Stimulated activated CD8-positive, alpha-beta memory T cell treated with anti-CD3 and anti-CD28 coated beads, Interleukin-12 subunit alpha, Interleukin-12 subunit beta, amount 100 ng/mL, for 4 hours (primary cell): Measurements from ENCODE around the gene RBBP5.

Experiments used
- DNase-seq: peaks from one replicate; pipeline ENCODE4 v3.0.0-alpha.2; 2020; ENCODE audit warnings: low read depth

RBBP5 gene

DNA sequence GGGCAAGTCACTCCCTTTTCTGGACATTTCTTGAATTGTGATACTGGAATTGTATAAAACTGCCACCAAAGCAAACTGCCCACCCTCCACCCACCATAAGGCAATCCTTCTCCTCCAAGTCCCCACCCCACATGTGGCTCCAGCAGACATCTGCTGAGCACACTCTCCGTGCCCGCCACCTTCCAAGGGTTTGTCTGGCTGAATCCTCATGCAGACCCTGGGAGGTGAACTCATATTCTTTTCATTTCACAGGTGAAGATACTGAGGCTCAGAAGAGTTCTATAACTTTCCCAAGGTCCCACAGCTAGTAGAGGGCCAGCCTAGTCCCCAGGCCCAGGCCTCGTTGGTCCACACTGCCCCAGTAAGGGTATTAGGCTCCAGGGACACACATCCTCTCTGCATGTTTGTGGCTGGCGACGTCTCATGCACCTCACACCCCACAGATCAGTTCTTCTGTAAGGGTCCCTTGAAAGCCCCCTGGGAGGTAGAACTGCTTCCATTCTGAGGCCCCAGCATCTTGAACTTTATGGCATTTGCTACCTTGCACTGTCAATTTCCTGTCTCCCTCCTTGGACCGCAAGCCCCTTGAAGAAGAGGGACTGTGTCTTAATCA lies 64.7 kb downstream of the RBBP5 start:
- no peak for DNase-seq

DNA sequence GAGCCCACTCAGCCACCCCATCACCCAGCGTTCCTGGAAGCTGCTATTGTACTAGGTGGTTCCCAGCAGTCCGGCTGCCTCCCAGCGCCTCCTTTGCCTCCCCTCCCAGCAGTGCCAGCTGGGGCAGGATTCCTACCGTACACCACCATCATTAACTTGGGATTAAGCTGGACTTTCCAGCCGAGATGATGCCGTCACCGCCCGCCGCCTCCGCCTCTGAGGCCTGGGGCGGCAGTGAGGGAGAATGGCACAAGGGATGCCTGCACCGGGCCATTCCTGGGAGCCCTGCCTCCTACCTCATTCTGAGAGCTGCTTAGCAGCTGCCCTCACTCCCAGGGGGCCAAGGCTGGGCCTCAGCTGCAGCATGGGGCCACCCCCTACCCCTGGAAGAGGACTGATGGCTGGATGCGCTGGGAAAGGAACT lies 65.6 kb downstream of the RBBP5 start:
- no peak for DNase-seq

DNA sequence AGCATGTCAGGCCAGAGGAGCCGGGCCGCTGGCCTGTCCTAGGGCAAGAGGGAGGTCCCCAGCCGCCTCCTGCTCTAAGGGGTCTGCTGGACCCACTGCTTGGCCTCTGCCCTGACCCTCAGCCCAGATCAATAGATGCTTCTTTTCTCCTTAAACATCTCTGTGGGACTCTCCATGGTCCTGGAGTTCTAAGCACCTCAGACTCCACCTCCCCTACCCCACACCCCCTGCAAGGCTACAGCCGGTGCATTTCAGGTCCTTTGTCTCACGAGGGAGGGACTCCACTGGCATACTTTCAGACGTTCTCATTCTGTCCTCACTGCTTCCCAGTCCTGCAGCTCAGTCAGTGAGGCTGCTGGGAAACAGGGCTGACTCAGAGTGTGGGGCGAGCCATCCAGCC lies 67.8 kb downstream of the RBBP5 start:
- no peak for DNase-seq

DNA sequence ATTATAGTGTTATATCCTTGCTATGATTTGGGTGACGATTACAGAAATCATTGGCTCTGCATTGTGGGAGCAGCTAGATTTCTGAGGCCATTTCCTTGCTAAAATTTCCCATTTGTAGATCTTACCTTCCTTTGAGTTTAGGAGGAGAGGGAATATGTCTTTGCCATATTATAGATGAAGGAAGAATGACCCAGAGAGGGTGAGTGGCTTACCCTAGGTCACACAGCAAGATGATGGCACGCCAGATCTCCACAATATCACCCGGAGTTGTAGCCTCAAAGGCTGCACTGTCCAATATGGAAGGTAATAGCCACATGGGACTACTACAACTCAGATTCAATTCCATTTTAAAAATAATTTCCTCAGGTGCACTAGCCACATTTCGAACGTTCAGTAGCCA lies 68.5 kb downstream of the RBBP5 start:
- no peak for DNase-seq

DNA sequence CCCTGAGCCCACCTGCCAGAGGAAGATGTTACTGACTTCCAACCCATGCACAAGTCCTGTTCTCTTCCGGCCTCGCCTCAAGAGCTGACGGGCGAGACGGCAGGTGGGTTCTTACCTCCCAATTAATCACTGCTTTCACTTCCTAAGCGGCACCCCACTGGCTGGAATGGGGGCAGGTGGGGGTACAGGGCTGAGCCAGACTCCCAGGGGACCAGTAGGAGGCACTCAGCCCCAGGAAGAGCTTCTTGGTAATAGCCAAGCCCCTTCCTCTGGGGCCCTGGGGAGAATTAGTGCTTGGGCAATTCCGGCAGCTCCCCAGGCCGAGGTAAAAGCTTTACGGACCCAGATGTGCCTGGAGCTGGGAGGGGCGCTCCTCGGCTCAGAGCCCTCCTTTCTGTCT lies 69.1 kb downstream of the RBBP5 start:
- DNase-seq = no peak

DNA sequence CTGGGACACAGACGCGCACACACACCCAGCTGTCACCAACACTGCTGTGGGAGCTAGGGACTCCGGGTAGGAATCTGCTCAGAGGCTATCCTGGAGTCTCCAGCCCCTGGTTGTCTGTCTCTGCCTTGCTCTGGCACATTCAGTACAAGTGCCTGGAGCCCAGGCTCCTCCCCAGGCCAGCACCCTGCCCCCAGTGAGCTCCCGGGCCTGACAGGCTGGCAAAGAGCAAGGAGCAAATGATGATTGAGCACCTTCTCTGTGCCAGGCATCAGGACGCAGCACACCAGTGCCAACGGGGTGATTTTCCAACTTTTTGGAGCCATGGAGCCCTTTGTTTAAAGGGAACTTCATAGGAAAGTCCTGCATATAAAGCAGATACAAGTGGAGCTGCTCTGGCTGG lies 72.3 kb downstream of the RBBP5 start:
- no peak for DNase-seq

DNA sequence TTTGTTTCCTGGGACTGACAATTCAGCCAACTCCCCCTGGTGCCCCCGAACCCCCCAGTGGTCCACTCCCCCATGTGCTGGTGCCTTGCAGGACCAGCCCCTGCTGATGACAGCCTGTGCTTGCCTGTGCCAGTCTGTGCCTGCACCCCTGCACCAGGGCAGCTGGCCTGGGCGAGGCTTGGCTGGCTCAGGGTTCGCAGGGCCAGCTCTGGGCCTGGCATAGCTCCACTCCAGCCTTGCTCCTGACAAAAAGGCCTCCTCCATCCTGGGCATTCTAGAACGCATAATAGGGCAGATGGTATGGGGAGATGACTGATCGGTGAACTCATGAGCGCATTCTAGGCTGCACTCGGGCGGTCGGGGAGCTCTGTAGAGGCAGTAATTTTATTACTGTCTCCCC lies 73.4 kb downstream of the RBBP5 start:
- no peak for DNase-seq

DNA sequence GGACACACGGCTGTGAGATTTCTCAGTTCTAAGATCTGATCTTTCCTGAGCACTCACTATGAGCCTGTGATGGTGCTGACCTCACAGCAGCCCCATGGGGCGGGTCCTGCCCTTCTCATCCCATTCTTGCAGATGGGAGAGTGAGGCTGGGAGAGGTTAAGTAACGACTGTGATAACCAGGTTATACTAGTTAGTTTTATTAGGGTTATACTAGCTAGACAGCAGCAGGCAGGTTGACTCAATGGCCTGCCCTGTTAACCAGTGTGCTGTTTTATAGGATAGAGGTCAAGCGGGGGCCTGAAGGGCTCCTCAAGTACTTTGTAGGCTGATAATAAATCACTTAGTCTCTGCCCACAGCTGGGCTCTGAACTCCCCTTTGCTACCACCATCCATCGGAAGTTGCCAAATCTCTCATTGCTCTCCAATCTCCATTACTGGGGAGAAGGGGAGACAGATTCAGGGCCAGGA lies 74.0 kb downstream of the RBBP5 start:
- no peak for DNase-seq

DNA sequence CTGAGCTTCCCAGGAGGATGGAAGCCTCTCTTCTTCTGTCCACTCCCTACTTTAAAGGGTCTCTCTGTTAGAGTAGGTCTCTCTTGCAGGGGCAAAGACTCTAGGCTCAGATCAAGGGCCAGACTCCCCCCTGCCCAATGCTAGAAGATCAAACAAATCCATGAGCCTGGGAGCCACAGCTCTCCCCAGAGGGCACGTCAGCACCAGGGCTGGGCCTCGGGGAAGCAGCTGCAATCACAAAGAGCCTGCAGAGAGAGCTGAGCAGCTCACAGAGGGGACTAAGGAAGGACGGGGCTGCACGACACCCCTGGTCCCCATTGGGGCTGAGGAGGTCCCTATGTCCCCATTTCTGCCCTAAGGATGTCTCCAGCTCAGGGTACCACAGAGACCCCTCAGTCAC lies 74.9 kb downstream of the RBBP5 start:
- DNase-seq = no peak

DNA sequence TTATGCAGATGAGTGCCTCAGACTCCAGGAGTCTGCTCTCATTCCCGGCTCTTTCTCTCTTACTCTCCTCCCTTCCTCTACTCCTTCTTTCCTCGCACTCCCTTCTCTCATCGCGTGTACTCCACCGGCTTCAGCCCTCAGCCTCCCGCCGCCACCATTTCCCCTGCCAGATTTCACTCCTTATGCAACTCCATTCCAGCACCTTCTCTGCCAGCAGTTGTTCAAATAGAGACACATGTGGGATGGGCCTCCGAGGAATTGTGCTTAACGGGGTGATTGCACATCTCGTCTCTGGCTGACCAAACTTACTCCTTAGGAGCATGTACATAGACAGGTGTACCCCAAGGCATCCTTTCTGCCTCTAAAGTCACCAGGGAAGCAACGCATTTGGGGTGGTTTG lies 76.6 kb downstream of the RBBP5 start:
- DNase-seq = no peak

DNA sequence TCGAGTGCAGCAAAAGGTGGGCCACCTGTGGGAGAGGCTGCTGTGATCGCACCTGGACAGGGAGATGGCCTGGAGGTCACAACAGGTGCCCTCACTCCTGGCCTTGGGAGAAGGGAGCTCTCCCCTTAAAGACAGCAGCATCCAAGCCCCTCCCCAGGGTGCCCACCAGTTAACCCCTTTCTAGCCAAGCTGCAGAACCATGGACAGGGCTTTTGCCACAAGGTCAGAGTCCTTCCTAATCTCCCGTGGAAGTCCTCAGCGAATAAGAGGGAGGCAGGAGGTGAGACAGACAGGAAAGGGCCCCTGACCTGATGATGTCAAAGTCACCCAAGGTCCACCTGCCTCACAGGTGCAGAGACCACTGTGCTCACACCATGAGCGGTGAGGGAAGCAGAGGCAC lies 77.0 kb downstream of the RBBP5 start:
- DNase-seq = no peak

DNA sequence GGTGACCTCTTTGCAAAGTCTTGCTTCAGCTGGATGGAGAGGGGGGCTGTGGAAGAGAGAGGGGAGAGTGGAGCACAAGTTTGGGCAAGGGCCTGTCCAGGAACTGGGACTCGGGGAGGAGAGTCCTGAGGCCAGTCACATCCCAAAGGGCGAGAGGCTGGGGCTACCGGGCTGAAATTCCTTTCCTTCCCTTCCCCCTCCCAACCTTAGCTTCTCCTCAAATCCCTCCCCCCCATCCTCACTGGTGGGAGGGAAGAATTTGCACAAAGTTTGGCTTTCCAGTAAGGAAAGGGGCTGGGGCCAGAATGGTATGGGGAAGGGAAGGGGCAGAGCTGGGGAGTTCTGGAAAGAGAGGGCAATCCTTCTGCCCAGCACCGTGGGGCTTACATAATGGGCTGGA lies 77.9 kb downstream of the RBBP5 start:
- DNase-seq = no peak

DNA sequence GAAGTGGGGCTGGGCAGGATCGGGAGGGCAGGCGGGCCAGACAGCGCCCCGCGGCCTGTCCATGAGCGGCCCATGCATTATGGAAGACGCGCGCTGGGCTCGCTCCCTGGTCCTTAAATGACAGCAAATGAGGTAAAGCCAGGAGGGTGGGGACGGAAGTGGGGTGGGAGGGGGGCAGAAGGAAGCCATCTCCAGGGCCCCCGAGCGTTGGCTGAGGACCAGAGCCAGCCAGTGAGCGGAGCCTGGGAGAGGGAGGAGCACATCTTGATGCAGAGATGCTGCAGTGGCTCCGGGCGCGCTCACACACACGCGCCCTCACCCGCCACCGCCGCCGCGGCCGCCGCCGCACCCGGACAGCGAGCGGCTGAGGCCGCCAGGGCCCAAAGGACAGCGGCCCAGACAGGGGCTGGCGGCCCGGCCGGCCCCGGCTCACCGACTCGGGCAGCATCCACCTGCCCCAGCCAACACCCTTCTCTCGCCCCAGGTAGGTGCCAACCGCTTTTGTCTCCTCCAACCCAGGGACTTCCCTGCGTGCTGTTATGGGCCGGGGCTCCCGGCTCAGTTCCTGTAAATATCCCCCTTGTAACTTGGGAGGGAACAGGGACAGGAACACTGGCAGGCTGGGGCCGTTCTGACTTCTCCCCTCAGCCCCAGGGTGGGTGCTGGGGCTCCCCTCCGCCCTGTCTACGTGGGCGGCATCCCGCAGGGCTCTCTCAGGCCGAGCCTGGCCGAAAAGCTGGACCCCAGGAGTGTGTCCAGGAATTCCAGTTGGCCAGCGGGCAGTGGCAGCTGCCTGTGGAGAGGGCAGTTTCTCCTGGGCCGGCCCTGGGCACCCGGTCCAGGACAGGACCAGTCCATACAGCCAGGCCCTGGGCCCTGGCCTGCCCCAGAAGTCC lies 78.6 kb downstream of the RBBP5 start, which contains the start of gene CNTN2:
CNTN2 (plus strand) TSS at position 302 of the 896 bp plus-strand sequence. CDS start 9,974 bp downstream, outside the sequence.
- DNase-seq = no peak

DNA sequence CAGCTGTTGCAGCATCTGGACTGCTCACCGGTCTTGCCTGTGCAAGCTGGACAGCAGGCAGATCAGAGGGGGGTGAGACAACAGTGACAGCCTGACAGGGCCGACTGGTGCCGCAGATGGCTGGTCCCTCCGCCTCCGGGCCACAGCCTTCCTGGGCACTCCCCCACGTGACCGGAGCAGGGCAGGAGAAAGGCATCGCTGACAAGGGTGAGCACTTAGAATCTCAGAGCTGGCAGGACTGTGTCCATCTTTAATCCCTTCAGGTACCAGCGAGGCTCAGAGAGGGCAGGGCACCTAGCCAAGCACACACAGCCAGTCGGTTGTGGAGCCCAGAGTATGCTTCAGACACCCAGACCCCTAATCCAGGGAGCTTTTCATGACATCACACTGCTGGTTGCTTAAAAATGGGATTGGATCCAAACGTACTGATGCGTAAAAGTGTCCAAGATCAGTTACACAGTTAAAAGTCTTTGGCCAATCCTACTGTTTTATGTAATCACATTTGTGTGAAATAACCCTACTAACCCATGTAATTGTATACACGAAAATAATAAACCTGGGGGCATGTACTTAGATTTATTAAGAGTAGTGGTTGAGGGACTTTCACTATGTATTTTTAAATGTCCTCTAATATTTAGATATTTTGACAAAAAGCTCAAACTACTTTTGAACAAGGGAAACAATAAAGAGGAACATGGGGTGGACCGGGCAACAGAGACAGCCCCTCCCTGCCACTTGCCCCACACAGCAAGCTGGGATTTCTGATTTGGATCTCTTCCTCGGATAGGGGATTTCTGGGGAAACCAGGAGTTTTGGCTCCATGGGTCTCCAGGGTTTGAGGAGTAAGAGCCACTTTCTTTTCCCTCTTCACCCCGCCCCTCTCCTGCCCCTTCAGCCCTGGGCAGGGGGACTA lies 79.5 kb downstream of the RBBP5 start:
- DNase-seq = no peak

DNA sequence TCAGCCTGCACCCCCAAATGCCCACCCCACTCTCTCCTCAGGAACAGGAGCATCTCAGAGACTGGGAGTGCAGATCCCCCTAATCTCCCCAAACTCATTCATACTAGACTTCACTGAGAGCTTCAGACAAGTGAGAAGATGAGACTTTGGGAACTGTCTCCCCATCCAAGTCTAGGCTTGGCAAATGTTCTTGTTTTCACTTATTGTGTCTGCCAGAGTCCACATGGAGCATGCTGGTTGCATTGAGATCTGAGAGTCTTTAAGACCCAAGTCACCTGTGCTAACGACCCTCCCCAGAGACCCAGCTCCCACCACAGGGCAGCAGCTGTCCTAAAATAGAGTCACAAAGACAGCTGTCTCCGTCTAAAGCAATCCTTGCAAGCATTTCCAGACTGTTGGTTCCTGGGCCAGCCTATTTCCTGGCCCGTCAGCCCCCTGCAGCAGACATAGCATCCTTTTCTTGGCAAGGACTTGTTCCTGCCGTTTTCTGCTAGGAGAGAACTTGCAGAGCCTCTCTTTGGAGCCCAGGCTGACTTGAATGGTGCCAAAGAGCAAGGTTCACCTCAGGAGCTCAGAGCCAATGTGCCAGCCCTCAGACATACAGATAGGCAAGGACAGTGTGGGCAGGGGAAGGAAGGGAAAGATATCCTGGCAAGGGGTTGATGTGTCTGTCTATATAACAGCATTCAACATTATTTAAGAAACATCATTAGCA lies 80.6 kb downstream of the RBBP5 start:
- DNase-seq = no peak

DNA sequence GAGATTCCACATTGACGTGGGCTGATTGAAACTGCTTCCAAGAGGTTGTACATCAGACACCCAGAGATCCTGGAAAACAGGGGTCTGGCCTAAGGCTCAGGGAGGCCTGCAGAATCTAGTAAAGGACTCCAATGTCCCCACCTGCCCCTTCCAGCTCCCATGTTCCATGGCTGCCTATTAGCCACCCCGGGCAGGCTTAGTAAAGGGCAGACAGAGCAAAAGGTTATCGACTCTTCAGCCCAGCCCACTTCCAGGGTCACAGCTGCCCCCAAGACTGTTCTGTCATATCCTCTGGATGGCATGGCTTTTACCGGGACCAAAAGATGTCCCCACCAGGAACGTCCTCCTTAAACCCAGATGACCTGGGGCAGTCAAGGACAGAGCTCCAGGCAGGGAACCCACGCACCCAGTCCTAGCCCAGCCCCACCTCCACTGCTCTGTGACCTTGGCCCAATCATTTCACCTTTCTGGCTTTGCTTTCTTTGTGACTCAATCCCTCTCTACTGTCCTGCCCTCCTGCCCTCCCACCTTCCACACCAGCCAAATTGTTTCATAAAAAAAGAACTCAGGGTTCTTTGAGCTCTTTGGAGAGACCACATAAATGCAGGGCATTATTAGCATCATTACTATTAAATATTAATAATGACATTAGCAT lies 83.5 kb downstream of the RBBP5 start:
- no peak for DNase-seq

DNA sequence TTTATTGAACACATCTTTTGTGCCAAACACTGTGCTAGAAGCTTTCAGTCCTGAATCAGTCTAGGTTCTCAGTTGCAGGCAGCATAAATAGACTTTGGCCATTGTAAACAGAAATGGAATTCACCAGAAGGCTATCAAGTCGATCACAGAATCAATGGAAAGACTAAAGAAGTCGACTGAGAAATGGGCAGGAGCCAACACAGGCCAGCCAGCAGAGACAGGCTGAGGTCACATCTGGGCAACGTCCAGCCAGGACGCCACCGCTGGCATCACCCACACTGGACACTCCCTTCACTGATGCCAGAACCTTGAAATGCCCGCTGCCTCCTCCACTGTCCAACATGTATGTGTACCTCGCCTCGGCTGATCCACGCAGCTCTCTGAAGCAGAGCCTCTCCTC lies 84.2 kb downstream of the RBBP5 start:
- DNase-seq = no peak
